Testis (tissue), 2 donors: ENCODE measurements around the gene DDA1.

ENCODE experiments used
- CTCF ChIP-seq, 3 experiments: fragments of 450-650 bp in 2 of 3; fragments of 200-600 bp in 1 of 3; sonication (generic) in 1 of 3; IDR thresholded peaks; one replicate each; pipeline ENCODE4 v1.5.1; 2016 to 2019; ENCODE audit warnings: antibody characterized with exemption in 3 of 3, mild to moderate bottlenecking in 2 of 3, moderate library complexity in 1 of 3
- POLR2A ChIP-seq: fragments of 450-650 bp; IDR thresholded peaks from one replicate; pipeline ENCODE4 v1.6.1; 2017; ENCODE audit warnings: antibody characterized with exemption, mild to moderate bottlenecking, moderate library complexity

DNA sequence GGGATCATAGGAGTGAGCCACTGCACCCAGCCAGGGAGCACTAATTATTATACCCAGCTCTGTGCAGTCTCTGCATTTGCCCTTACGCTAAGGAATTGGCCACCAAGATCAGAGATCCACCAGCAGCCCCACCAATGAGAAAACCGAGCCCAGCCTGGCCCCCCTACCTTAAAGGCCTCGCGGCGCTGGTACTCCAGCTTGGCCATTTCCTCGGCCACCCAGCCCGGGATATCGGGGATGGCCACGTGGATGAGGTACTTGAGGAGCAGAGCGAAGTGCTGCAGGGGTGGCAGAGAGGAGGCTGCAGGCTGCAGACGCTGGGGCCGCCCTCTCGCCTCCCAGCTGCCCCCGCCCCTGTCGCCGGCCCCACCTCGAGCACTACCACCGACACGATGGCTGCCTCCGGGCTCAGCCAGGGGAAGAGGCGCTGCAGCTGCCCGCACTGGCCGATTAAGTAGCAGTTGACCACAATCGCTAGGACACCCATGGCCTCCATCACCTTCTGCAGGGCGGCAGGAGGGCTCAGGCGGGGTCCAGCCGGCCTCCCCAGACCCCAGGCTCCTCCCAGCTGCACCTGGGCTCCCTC is 17.8 kb downstream of the DDA1 start:
- TF ChIP-seq CTCF (IDR thresholded peaks at IDR 0.05) (no peak), POLR2A (no peak)
